HepG2 (cell line): ENCODE measurements around the gene MRPL10. TPM values are rescaled to one million over a fixed set of nuclear protein-coding genes. Genes with fewer than 3 reads are reported as not detected.

ENCODE experiments used
- ATRX ChIP-seq: sonication (generic); formaldehyde crosslinking; IDR thresholded peaks from 2 replicates; pipeline ENCODE4 v1.4.0; 2020; ENCODE audit warnings: missing genetic modification reagents, borderline replicate concordance
- KDM1A ChIP-seq: IDR thresholded peaks from 2 replicates; pipeline ENCODE4 v1.6.1; 2016; ENCODE audit warnings: missing compliant biosample characterization
- KLF6 ChIP-seq: IDR thresholded peaks from 2 replicates; pipeline ENCODE4 v1.8.0; 2016; ENCODE audit warnings: missing biosample characterization, missing genetic modification reagents
- MAFG ChIP-seq: sonication (generic); formaldehyde crosslinking; IDR thresholded peaks from 2 replicates; pipeline ENCODE4 v1.5.1; 2020; ENCODE audit warnings: mild to moderate bottlenecking, missing genetic modification reagents
- NCOR1 ChIP-seq: fragments of 200-600 bp; sonication (generic); IDR thresholded peaks from 2 replicates; pipeline ENCODE4 v1.7.0; 2017; ENCODE audit warnings: antibody characterized with exemption, low read length, borderline replicate concordance
- NR1H2 ChIP-seq: sonication (generic); formaldehyde crosslinking; IDR thresholded peaks from 2 replicates; pipeline ENCODE4 v1.8.1; 2022; ENCODE audit warnings: low read depth, missing genetic modification reagents, borderline replicate concordance
- RBFOX2 ChIP-seq: fragments of 200-400 bp; formaldehyde crosslinking; IDR thresholded peaks from 2 replicates; pipeline ENCODE4 v1.6.1; 2017; ENCODE audit warnings: low read depth, mild to moderate bottlenecking, low read length
- REL ChIP-seq: sonication (generic); formaldehyde crosslinking; conservative IDR thresholded peaks from 2 replicates; pipeline ENCODE4 v1.8.0; 2022; ENCODE audit warnings: mild to moderate bottlenecking, missing genetic modification reagents, moderate library complexity
- SPEN ChIP-seq: sonication (generic); formaldehyde crosslinking; IDR thresholded peaks from 2 replicates; pipeline ENCODE4 v1.5.1; 2020; ENCODE audit warnings: low read depth, mild to moderate bottlenecking, missing genetic modification reagents
- SUZ12 ChIP-seq: fragments of 150-350 bp; IDR thresholded peaks from 2 replicates; pipeline ENCODE4 v1.6.1; 2014; ENCODE audit warnings: low read depth, low read length
- TOPORS ChIP-seq: sonication (generic); formaldehyde crosslinking; IDR thresholded peaks from 2 replicates; pipeline ENCODE4 v1.8.0; 2023; ENCODE audit warnings: mild to moderate bottlenecking, missing genetic modification reagents
- ZC3H4 ChIP-seq: sonication (generic); formaldehyde crosslinking; IDR thresholded peaks from 2 replicates; pipeline ENCODE4 v1.4.0; 2020; ENCODE audit warnings: missing genetic modification reagents, borderline replicate concordance
- ZNF367 ChIP-seq: sonication (generic); formaldehyde crosslinking; IDR thresholded peaks from 2 replicates; pipeline ENCODE4 v1.4.0; 2020; ENCODE audit warnings: missing genetic modification reagents, borderline replicate concordance
- ZNF709 ChIP-seq: sonication (generic); formaldehyde crosslinking; IDR thresholded peaks from 2 replicates; pipeline ENCODE4 v1.5.0; 2020; ENCODE audit warnings: mild to moderate bottlenecking, missing genetic modification reagents
- ZNF776 ChIP-seq: sonication (generic); formaldehyde crosslinking; IDR thresholded peaks from 2 replicates; pipeline ENCODE4 v1.4.0; 2020; ENCODE audit warnings: mild to moderate bottlenecking, missing genetic modification reagents
- ZSCAN30 ChIP-seq: sonication (generic); formaldehyde crosslinking; IDR thresholded peaks from 2 replicates; pipeline ENCODE4 v1.5.0; 2020; ENCODE audit warnings: mild to moderate bottlenecking, missing genetic modification reagents
- polyA plus RNA-seq, 8 experiments: library from polyadenylated mRNA; depleted of rRNA in 3 of 8; stranded (reverse) in 7 of 8; unstranded in 1 of 8; fragments of >200 nt; fragmentation: Illumina TruSeq in 4 of 8; extraction: Trizol in 4 of 8; gene quantifications; 2 replicates each; pipeline versions ENCODE4 v1.2.1 to v1.2.3, GENCODE V29; 2011 to 2016; ENCODE audit warnings: low read depth in 4 of 8, missing spikeins in 1 of 8, mixed read lengths in 1 of 8; ENCODE audit not compliant: insufficient read depth in 1 of 8
- total RNA-seq, 5 experiments: library from RNA; depleted of rRNA; stranded (reverse); fragments of >200 nt; fragmentation: Illumina TruSeq; extraction: Trizol; gene quantifications; 2 replicates each; pipeline ENCODE4 v1.2.3, GENCODE V29; 2016; ENCODE audit warnings: low read depth in 1 of 5
- TF ChIP-seq, protein P1 (sequence below): sonication (generic); formaldehyde crosslinking; IDR thresholded peaks from 2 replicates; pipeline ENCODE4 v1.8.1; 2022; ENCODE audit warnings: mild to moderate bottlenecking, missing genetic modification reagents
- TF ChIP-seq, protein P2 (sequence below): sonication (generic); formaldehyde crosslinking; IDR thresholded peaks from 2 replicates; pipeline ENCODE4 v1.4.0; 2020; ENCODE audit warnings: mild to moderate bottlenecking, missing genetic modification reagents, borderline replicate concordance
- TF ChIP-seq, protein P3 (sequence below): IDR thresholded peaks from 2 replicates; pipeline ENCODE4 v1.6.1; 2018; ENCODE audit warnings: missing genetic modification reagents, mild to moderate bottlenecking, missing compliant biosample characterization
- TF ChIP-seq, protein P4 (sequence below): sonication (generic); formaldehyde crosslinking; IDR thresholded peaks from 2 replicates; pipeline ENCODE4 v1.4.0; 2020; ENCODE audit warnings: missing genetic modification reagents, borderline replicate concordance

MRPL10 gene
- total and polyA plus RNA-seq, 2 of the 13 experiments (the other 11 are each of a cell fraction or from before 2014, with no cell fraction given), result 56.7 to 149 TPM

DNA sequence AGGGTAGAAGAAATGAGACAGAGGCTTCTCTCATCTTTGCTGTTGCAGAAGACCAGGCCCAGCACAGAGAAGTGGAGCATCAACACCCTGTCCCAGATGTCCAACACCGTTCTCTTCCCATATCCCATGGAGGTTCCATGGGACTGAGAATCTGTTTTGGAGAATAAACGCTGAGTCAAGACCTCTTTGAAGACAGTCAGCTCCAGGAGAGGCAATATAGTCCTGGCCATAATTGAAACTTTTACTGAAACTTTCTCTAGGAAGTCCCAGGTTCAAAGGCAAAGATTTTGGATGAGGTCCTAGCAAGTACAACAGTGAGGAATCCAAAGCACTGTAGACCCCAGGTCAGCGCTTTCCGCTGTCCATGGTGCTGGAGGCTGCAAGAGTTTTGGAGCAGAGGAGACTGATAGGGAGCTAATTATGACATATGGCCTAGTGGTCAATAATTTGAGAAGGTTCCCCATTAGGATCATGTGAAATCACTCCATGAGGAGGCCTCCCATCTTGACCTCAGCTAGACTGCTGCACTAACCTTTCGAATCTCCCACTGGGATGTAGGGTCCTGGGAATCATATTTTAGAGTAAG, 45.7 kb downstream of the MRPL10 start (continued):
- TF ChIP-seq ZNF367 (CRISPR knock-in tag) (no peak), RBFOX2 (no peak), ZC3H4 (CRISPR knock-in tag) (no peak), SUZ12 (no peak), TOPORS (CRISPR knock-in tag) (no peak), KLF6 (peak; percentile 94), REL (no peak), ZNF776 (CRISPR knock-in tag) (no peak), ZNF709 (no peak), NCOR1 (no peak), SPEN (CRISPR knock-in tag) (no peak), ATRX (no peak), NR1H2 (CRISPR knock-in tag) (no peak), MAFG (CRISPR knock-in tag) (no peak), KDM1A (no peak), ZSCAN30 (CRISPR knock-in tag) (no peak)
- TF ChIP-seq, protein P1, sequence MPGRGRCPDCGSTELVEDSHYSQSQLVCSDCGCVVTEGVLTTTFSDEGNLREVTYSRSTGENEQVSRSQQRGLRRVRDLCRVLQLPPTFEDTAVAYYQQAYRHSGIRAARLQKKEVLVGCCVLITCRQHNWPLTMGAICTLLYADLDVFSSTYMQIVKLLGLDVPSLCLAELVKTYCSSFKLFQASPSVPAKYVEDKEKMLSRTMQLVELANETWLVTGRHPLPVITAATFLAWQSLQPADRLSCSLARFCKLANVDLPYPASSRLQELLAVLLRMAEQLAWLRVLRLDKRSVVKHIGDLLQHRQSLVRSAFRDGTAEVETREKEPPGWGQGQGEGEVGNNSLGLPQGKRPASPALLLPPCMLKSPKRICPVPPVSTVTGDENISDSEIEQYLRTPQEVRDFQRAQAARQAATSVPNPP (CRISPR knock-in tag), result no peak
- TF ChIP-seq, protein P2, sequence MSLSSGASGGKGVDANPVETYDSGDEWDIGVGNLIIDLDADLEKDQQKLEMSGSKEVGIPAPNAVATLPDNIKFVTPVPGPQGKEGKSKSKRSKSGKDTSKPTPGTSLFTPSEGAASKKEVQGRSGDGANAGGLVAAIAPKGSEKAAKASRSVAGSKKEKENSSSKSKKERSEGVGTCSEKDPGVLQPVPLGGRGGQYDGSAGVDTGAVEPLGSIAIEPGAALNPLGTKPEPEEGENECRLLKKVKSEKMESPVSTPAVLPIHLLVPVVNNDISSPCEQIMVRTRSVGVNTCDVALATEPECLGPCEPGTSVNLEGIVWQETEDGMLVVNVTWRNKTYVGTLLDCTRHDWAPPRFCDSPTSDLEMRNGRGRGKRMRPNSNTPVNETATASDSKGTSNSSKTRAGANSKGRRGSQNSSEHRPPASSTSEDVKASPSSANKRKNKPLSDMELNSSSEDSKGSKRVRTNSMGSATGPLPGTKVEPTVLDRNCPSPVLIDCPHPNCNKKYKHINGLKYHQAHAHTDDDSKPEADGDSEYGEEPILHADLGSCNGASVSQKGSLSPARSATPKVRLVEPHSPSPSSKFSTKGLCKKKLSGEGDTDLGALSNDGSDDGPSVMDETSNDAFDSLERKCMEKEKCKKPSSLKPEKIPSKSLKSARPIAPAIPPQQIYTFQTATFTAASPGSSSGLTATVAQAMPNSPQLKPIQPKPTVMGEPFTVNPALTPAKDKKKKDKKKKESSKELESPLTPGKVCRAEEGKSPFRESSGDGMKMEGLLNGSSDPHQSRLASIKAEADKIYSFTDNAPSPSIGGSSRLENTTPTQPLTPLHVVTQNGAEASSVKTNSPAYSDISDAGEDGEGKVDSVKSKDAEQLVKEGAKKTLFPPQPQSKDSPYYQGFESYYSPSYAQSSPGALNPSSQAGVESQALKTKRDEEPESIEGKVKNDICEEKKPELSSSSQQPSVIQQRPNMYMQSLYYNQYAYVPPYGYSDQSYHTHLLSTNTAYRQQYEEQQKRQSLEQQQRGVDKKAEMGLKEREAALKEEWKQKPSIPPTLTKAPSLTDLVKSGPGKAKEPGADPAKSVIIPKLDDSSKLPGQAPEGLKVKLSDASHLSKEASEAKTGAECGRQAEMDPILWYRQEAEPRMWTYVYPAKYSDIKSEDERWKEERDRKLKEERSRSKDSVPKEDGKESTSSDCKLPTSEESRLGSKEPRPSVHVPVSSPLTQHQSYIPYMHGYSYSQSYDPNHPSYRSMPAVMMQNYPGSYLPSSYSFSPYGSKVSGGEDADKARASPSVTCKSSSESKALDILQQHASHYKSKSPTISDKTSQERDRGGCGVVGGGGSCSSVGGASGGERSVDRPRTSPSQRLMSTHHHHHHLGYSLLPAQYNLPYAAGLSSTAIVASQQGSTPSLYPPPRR, result no peak
- TF ChIP-seq, protein P3, sequence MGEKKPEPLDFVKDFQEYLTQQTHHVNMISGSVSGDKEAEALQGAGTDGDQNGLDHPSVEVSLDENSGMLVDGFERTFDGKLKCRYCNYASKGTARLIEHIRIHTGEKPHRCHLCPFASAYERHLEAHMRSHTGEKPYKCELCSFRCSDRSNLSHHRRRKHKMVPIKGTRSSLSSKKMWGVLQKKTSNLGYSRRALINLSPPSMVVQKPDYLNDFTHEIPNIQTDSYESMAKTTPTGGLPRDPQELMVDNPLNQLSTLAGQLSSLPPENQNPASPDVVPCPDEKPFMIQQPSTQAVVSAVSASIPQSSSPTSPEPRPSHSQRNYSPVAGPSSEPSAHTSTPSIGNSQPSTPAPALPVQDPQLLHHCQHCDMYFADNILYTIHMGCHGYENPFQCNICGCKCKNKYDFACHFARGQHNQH, result peak; percentile 72; the same call in 1 of the 2 replicates
- TF ChIP-seq, protein P4, sequence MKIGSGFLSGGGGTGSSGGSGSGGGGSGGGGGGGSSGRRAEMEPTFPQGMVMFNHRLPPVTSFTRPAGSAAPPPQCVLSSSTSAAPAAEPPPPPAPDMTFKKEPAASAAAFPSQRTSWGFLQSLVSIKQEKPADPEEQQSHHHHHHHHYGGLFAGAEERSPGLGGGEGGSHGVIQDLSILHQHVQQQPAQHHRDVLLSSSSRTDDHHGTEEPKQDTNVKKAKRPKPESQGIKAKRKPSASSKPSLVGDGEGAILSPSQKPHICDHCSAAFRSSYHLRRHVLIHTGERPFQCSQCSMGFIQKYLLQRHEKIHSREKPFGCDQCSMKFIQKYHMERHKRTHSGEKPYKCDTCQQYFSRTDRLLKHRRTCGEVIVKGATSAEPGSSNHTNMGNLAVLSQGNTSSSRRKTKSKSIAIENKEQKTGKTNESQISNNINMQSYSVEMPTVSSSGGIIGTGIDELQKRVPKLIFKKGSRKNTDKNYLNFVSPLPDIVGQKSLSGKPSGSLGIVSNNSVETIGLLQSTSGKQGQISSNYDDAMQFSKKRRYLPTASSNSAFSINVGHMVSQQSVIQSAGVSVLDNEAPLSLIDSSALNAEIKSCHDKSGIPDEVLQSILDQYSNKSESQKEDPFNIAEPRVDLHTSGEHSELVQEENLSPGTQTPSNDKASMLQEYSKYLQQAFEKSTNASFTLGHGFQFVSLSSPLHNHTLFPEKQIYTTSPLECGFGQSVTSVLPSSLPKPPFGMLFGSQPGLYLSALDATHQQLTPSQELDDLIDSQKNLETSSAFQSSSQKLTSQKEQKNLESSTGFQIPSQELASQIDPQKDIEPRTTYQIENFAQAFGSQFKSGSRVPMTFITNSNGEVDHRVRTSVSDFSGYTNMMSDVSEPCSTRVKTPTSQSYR (CRISPR knock-in tag), result peak; percentile 27; the same call in 1 of the 2 replicates
